GM13976 (cell line): ENCODE data around the gene HECA.
"Not testable (repeated sequence)": the region's sequence is repeated elsewhere in the genome, so short reads cannot be mapped to it uniquely, and the experiment has no call there.

Experiments
- DNase-seq: peaks from one replicate; pipeline ENCODE4 v3.0.0; 2012; ENCODE audit warnings: low spot score
- CTCF ChIP-seq: IDR thresholded peaks from 2 replicates; pipeline ENCODE4 v1.5.1; 2012; ENCODE audit warnings: borderline replicate concordance, mild to moderate bottlenecking; ENCODE audit not compliant: insufficient read depth; ENCODE audit errors: extremely low read depth, missing control alignments, control extremely low read depth
- in situ Hi-C: fragments of 300-500 bp; cut with MboI; formaldehyde crosslinking; loops from one replicate; pipeline ENCODE4 v1.12.0; 2022; ENCODE audit warnings: low sequenced_read_pairs, mixed read lengths, inconsistent platforms; ENCODE audit not compliant: unreplicated experiment

HECA gene

GRCh38 chr6:139112146-139112545, 22.7 kb upstream of the HECA start:
- in situ Hi-C loops, result loop anchor here (25.0 kb wide), 1 partner anchor 300 kb away; no protein-coding TSS in a partner anchor
- DNase-seq, result no peak
- no peak for TF ChIP-seq CTCF

GRCh38 chr6:139112561-139112960, 22.3 kb upstream of the HECA start:
- DNase-seq, result no peak
- TF ChIP-seq CTCF, result no peak
- in situ Hi-C loops, result loop anchor here (25.0 kb wide), 1 partner anchor 300 kb away; no protein-coding TSS in a partner anchor

DNA sequence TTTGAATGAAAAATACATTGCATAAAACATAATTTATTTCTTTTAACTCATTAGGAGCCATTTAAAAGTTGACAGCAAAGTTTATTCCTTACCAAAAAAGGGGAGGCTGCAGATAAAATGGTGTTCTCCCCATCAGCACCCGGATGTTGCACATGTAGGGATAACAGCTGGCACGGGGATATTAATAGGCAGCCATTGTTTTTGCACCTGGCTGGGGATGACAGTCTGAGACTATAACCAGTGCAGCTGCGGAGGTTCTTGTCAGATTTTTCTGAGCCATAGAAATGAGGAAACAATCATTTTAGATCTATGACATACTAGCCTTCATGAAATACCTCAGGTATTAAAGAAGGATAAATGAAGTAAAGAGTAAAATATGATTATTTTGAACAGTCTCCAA, 20.1 kb upstream of the HECA start:
- in situ Hi-C loops, result loop anchor here (25.0 kb wide), 1 partner anchor 302 kb away; no protein-coding TSS in a partner anchor
- no peak for TF ChIP-seq CTCF
- DNase-seq, result no peak

DNA sequence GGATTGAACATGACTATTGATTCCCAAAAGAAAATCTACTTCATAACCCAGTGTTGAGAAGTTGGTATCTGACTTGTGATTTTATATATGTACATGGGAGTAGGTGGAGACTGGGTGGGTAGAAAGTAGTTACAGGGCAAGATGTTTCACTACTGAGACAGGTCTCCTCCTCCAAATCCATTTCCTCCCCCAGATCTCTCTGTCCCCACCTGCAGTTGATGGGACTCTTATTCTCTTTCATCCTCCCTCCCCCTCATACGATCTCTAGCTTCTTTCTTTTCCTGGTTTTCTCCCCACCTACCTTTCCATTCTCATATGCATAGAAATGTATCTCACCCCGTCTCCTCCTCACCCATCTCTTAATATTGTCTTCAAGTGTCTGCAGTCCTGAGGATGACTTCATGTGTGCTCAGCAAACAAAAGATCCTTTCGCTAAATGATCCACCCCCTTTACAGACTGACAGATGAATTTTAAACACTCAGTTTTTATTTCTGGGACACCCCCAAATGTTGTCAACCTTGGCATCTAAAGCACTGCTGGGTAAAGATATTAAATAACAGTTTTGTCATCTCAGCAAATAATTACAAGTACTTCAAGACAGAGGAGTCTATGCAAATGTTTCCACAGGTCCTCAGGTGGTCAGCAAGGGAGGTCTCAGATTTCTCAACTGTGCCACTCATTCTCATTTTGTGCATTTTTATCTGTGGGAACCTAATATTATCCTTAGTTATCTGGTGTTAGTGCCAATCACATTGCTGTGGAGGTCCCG, 18.7 kb upstream of the HECA start:
- in situ Hi-C loops, result loop anchor here (25.0 kb wide), 1 partner anchor 304 kb away; no protein-coding TSS in a partner anchor
- no peak for DNase-seq
- TF ChIP-seq CTCF, result no peak

- no peak for DNase-seq
- TF ChIP-seq CTCF, result no peak
- in situ Hi-C loops, result loop anchor here (25.0 kb wide), 1 partner anchor 305 kb away; no protein-coding TSS in a partner anchor
These were observed 17.1 kb upstream of the HECA start for GRCh38 chr6:139117734-139118133.

- DNase-seq, result no peak
- in situ Hi-C loops, result loop anchor here (25.0 kb wide), 1 partner anchor 307 kb away; no protein-coding TSS in a partner anchor
- no peak for TF ChIP-seq CTCF
These were observed 15.3 kb upstream of the HECA start for GRCh38 chr6:139119552-139119951.

DNA sequence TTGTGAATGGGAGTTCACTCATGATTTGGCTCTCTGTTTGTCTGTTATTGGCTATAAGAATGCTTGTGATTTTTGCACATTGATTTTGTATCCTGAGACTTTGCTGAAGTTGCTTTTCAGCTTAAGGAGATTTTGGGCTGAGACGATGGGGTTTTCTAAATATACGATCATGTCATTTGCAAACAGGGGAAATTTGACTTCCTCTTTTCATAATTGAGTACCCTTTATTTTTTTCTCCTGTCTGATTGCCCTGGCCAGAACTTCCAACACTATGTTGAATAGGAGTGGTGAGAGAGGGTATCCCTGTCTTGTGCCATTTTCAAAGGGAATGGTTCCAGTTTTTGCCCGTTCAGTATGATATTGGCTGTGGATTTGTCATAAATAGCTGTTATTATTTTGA, 12.1 kb upstream of the HECA start:
- DNase-seq, result not testable (repeated sequence)
- in situ Hi-C loops, result loop anchor here (25.0 kb wide), 1 partner anchor 311 kb away; no protein-coding TSS in a partner anchor
